ENCODE results near the gene FRMPD1. TPM values are rescaled to one million over a fixed set of nuclear protein-coding genes. Genes with fewer than 3 reads are reported as not detected.

The FRMPD1 gene
- total RNA-seq, 1 experiment from 2014 or later, result 0.26 TPM

DNA sequence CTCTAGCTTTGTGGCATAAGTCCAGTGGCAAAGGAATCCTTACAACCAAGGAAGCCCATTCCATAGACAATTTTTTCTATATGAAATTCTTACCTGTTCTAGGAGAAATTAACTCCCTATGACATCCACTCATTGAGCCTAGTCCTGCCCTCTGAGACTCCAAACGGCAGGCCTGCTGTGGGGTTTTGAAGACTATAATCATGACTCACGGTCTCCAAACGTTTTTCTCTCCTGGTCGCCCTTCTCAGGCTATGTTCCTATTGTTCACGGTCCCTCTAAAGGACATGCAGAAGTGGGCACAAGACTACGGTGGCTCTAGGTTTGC, 133.5 kb downstream of the FRMPD1 start:
- H3K36me3 Mint-ChIP-seq, result peaks cover 44% of the 10 kb centered on the region
- ChIA-PET CTCF (interaction anchor here (1.0 kb wide), 1 partner anchor 36 kb away, joined by 3 read pairs; no protein-coding TSS in a partner anchor), POLR2A (interaction anchor here (0.6 to 1.8 kb wide), 2 partner anchors 10 to 16 kb away, joined by 4 to 9 read pairs; partner anchors contain the start of gene DCAF10)
- no peaks in the 10 kb centered on the region for H3K9me3 Mint-ChIP-seq
- H3K4me3 Mint-ChIP-seq, result peak overlapping the region; percentile 97
- ATAC-seq (no peak), DNase-seq (ENCODE audit: low spot score) (no peak)
- H3K4me1 Mint-ChIP-seq, result peaks cover 15% of the 10 kb centered on the region
- no peak for TF ChIP-seq TEAD1 (CRISPR knock-in tag; IDR thresholded peaks at IDR 0.05)
- TF ChIP-seq NFE2L1 (CRISPR knock-in tag; IDR thresholded peaks at IDR 0.05), result no peak
- TF ChIP-seq ZNF416 (CRISPR knock-in tag; IDR thresholded peaks at IDR 0.05), result no peak
- TF ChIP-seq JUN (CRISPR knock-in tag; IDR thresholded peaks at IDR 0.05), result no peak
- TF ChIP-seq, protein P1, sequence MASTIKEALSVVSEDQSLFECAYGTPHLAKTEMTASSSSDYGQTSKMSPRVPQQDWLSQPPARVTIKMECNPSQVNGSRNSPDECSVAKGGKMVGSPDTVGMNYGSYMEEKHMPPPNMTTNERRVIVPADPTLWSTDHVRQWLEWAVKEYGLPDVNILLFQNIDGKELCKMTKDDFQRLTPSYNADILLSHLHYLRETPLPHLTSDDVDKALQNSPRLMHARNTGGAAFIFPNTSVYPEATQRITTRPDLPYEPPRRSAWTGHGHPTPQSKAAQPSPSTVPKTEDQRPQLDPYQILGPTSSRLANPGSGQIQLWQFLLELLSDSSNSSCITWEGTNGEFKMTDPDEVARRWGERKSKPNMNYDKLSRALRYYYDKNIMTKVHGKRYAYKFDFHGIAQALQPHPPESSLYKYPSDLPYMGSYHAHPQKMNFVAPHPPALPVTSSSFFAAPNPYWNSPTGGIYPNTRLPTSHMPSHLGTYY (CRISPR knock-in tag; IDR thresholded peaks at IDR 0.05), result no peak
- no peak for TF ChIP-seq NFATC4 (CRISPR knock-in tag; IDR thresholded peaks at IDR 0.05)
- no peak for TF ChIP-seq ZNF232 (CRISPR knock-in tag; IDR thresholded peaks at IDR 0.05)
- TF ChIP-seq, protein P2, sequence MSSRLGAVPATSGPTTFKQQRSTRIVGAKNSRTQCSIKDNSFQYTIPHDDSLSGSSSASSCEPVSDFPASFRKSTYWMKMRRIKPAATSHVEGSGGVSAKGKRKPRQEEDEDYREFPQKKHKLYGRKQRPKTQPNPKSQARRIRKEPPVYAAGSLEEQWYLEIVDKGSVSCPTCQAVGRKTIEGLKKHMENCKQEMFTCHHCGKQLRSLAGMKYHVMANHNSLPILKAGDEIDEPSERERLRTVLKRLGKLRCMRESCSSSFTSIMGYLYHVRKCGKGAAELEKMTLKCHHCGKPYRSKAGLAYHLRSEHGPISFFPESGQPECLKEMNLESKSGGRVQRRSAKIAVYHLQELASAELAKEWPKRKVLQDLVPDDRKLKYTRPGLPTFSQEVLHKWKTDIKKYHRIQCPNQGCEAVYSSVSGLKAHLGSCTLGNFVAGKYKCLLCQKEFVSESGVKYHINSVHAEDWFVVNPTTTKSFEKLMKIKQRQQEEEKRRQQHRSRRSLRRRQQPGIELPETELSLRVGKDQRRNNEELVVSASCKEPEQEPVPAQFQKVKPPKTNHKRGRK (CRISPR knock-in tag; IDR thresholded peaks at IDR 0.05; ENCODE audit: borderline replicate concordance), result no peak
- TF ChIP-seq, protein P3, sequence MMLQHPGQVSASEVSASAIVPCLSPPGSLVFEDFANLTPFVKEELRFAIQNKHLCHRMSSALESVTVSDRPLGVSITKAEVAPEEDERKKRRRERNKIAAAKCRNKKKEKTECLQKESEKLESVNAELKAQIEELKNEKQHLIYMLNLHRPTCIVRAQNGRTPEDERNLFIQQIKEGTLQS (CRISPR knock-in tag; conservative IDR thresholded peaks at IDR 0.05), result no peak
- TF ChIP-seq ZNF317 (CRISPR knock-in tag; IDR thresholded peaks at IDR 0.05; ENCODE audit: borderline replicate concordance, low read depth), result no peak
- no peak for TF ChIP-seq FOXJ3 (CRISPR knock-in tag; IDR thresholded peaks at IDR 0.05; ENCODE audit: borderline replicate concordance)
- no peak for TF ChIP-seq SMAD3 (CRISPR knock-in tag; IDR thresholded peaks at IDR 0.05; ENCODE audit: borderline replicate concordance)
- no peak for TF ChIP-seq ZNF263 (CRISPR knock-in tag; IDR thresholded peaks at IDR 0.05; ENCODE audit: low read depth)
- peaks cover 10% of the 10 kb centered on the region for H3K27me3 Mint-ChIP-seq (ENCODE audit: low read depth)
- peak overlapping the region; percentile 64 for H3K27ac Mint-ChIP-seq

DNA sequence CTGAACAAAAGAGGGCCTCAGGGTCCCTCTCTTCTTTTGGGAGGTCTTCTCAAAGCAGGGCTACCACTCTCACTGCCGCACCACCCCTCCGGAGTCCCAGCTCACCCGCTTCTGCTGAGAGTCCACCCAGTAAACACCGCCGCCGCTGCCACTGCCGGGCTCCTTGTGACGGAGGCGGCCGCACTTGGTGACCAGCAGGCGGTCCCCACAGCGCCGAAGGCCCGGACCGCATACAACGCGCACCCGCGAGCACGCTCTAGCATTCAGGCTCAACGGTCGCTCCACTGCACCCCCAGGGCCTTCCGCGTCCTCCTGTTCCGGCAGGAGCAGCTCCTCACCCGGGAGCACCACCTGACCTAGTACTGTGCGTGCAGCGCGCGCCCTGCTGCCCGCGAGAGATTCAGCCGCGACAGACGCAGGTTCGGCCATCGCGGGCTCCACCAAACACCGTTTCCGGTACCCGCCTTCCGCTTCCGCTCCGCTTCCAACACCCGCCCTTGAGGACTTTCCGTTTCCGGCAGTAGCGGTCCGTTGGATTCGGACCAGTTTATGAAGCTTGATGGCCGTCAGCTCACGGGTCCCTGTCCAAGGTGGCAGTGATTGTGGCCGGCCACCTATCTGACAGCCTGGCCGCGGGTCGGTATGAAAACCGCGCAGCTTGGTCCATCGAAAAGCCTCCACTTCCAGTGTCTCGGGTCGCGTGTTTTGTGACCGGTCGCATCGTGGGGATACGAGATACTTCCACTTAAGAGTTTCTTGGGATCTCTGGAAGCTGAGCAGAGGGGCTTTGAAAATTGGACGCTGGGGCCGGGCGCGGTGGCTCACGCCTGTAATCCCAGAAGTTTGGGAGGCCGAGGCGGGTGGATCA, 134.1 kb downstream of the FRMPD1 start, which contains the start of gene EXOSC3:
TSS of gene EXOSC3 (minus strand) at position 449 of the 868 bp plus-strand sequence. CDS start at position 429, 20 bp downstream.
- peak; percentile 85 for ATAC-seq
- TF ChIP-seq, protein P4, sequence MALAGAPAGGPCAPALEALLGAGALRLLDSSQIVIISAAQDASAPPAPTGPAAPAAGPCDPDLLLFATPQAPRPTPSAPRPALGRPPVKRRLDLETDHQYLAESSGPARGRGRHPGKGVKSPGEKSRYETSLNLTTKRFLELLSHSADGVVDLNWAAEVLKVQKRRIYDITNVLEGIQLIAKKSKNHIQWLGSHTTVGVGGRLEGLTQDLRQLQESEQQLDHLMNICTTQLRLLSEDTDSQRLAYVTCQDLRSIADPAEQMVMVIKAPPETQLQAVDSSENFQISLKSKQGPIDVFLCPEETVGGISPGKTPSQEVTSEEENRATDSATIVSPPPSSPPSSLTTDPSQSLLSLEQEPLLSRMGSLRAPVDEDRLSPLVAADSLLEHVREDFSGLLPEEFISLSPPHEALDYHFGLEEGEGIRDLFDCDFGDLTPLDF (CRISPR knock-in tag; IDR thresholded peaks at IDR 0.05), result 0 out of 2 replicates have a peak, but pooled peaks have one; percentile 59
- TF ChIP-seq GABPB1 (CRISPR knock-in tag; IDR thresholded peaks at IDR 0.05), result peak; percentile 88
- TF ChIP-seq, protein P5, sequence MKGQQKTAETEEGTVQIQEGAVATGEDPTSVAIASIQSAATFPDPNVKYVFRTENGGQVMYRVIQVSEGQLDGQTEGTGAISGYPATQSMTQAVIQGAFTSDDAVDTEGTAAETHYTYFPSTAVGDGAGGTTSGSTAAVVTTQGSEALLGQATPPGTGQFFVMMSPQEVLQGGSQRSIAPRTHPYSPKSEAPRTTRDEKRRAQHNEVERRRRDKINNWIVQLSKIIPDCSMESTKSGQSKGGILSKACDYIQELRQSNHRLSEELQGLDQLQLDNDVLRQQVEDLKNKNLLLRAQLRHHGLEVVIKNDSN (CRISPR knock-in tag; IDR thresholded peaks at IDR 0.05), result peak; percentile 75
- peak; percentile 94 for TF ChIP-seq MYBL2 (CRISPR knock-in tag; IDR thresholded peaks at IDR 0.05)
- peak; percentile 84 for TF ChIP-seq TEAD1 (CRISPR knock-in tag; IDR thresholded peaks at IDR 0.05)
- no peak for TF ChIP-seq ZNF317 (CRISPR knock-in tag; IDR thresholded peaks at IDR 0.05; ENCODE audit: borderline replicate concordance, low read depth)
- TF ChIP-seq ZNF263 (CRISPR knock-in tag; IDR thresholded peaks at IDR 0.05; ENCODE audit: low read depth), result peak; percentile 81; the same call in 1 of the 2 replicates
- TF ChIP-seq, protein P6, sequence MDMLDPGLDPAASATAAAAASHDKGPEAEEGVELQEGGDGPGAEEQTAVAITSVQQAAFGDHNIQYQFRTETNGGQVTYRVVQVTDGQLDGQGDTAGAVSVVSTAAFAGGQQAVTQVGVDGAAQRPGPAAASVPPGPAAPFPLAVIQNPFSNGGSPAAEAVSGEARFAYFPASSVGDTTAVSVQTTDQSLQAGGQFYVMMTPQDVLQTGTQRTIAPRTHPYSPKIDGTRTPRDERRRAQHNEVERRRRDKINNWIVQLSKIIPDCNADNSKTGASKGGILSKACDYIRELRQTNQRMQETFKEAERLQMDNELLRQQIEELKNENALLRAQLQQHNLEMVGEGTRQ (CRISPR knock-in tag; IDR thresholded peaks at IDR 0.05), result peak; percentile 55
- TF ChIP-seq FOXJ3 (CRISPR knock-in tag; IDR thresholded peaks at IDR 0.05; ENCODE audit: borderline replicate concordance), result no peak
- no peak for TF ChIP-seq ZNF121 (CRISPR knock-in tag; IDR thresholded peaks at IDR 0.05)
- TF ChIP-seq, protein P7, sequence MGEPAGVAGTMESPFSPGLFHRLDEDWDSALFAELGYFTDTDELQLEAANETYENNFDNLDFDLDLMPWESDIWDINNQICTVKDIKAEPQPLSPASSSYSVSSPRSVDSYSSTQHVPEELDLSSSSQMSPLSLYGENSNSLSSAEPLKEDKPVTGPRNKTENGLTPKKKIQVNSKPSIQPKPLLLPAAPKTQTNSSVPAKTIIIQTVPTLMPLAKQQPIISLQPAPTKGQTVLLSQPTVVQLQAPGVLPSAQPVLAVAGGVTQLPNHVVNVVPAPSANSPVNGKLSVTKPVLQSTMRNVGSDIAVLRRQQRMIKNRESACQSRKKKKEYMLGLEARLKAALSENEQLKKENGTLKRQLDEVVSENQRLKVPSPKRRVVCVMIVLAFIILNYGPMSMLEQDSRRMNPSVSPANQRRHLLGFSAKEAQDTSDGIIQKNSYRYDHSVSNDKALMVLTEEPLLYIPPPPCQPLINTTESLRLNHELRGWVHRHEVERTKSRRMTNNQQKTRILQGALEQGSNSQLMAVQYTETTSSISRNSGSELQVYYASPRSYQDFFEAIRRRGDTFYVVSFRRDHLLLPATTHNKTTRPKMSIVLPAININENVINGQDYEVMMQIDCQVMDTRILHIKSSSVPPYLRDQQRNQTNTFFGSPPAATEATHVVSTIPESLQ (CRISPR knock-in tag; IDR thresholded peaks at IDR 0.05), result 0 out of 2 replicates have a peak, but pooled peaks have one; percentile 40
- TF ChIP-seq, protein P8, sequence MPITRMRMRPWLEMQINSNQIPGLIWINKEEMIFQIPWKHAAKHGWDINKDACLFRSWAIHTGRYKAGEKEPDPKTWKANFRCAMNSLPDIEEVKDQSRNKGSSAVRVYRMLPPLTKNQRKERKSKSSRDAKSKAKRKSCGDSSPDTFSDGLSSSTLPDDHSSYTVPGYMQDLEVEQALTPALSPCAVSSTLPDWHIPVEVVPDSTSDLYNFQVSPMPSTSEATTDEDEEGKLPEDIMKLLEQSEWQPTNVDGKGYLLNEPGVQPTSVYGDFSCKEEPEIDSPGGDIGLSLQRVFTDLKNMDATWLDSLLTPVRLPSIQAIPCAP (CRISPR knock-in tag; IDR thresholded peaks at IDR 0.05), result no peak
- no peak for TF ChIP-seq MXD4 (CRISPR knock-in tag; IDR thresholded peaks at IDR 0.05; ENCODE audit: borderline replicate concordance)
- 0 out of 2 replicates have a peak, but pooled peaks have one; percentile 79 for TF ChIP-seq TCF7 (CRISPR knock-in tag; IDR thresholded peaks at IDR 0.05; ENCODE audit: low read depth)

More for the DNA sequence above, 134.1 kb downstream of the FRMPD1 start, which contains the start of gene EXOSC3:
- Mint-ChIP-seq H3K27ac (peak within 1 kb of the TSS; percentile 64), H3K4me1 (peaks cover 15% of the 10 kb centered on the region), H3K4me3 (peak within 1 kb of the TSS; percentile 97), H3K36me3 (peaks cover 38% of the 10 kb centered on the region), H3K27me3 (ENCODE audit: low read depth) (peaks cover 14% of the 10 kb centered on the region), H3K9me3 (no peaks in the 10 kb centered on the region)
- peak; percentile 88 for DNase-seq (ENCODE audit: low spot score)
- POLR2A ChIA-PET, result interaction anchor here (0.6 to 1.8 kb wide), 3 partner anchors 11 to 86 kb away, joined by 4 to 9 read pairs (median 4); partner anchors contain the start of gene DCAF10
- CTCF ChIA-PET, result interaction anchor here (0.6 to 1.2 kb wide), 10 partner anchors 11 to 479 kb away, joined by 3 to 6 read pairs (median 4); partner anchors contain the start of genes DCAF10 and TOMM5
